Choroid plexus epithelial cell (primary cell): ENCODE data around the gene FAM174A.

ENCODE experiments used
- DNase-seq: peaks from one replicate; pipeline ENCODE4 v3.0.0-alpha.2; 2010; ENCODE audit warnings: low read depth
- H3K4me3 ChIP-seq: 2 replicates; pipeline ENCODE4 v1.5.1; 2011; ENCODE audit warnings: low read depth, mild to moderate bottlenecking, control low read depth, low read length, moderate library complexity
- CTCF ChIP-seq: conservative IDR thresholded peaks from 2 replicates; pipeline ENCODE4 v1.5.1; 2011; ENCODE audit warnings: low read depth, mild to moderate bottlenecking, control low read depth, inconsistent platforms, low read length, moderate library complexity

The FAM174A gene

GRCh38 chr5:100574716-100575115 lies 39.5 kb downstream of the FAM174A start:
- DNase-seq = no peak
- no peak for TF ChIP-seq CTCF
- no peak overlapping the region for H3K4me3 ChIP-seq

- no peak for TF ChIP-seq CTCF
- DNase-seq = no peak
- H3K4me3 ChIP-seq = no peak overlapping the region
Observed at GRCh38 chr5:100575815-100576214, 40.6 kb downstream of the FAM174A start.

GRCh38 chr5:100576217-100576751 lies 41.1 kb downstream of the FAM174A start:
- no peak for DNase-seq
- H3K4me3 ChIP-seq = no peak overlapping the region
- no peak for TF ChIP-seq CTCF

- DNase-seq = no peak
- H3K4me3 ChIP-seq = no peak overlapping the region
- no peak for TF ChIP-seq CTCF
Observed at GRCh38 chr5:100577506-100577905, 42.3 kb downstream of the FAM174A start.

GRCh38 chr5:100584069-100584468 lies 48.9 kb downstream of the FAM174A start:
- TF ChIP-seq CTCF = no peak
- H3K4me3 ChIP-seq = no peak overlapping the region
- DNase-seq = no peak

GRCh38 chr5:100584889-100585288 lies 49.7 kb downstream of the FAM174A start:
- TF ChIP-seq CTCF = no peak
- no peak for DNase-seq
- H3K4me3 ChIP-seq = no peak overlapping the region

GRCh38 chr5:100590867-100591266 lies 55.7 kb downstream of the FAM174A start:
- no peak overlapping the region for H3K4me3 ChIP-seq
- no peak for TF ChIP-seq CTCF
- no peak for DNase-seq
